H1 (cell line): Measurements from ENCODE around the gene PPFIA2.
A peak's percentile ranks its signal among the peaks of the same experiment; 100 is the strongest.

ENCODE experiments used
- ASH2L ChIP-seq: fragments of 200-600, 300-600 bp; sonication (generic); IDR thresholded peaks from one replicate; pipeline ENCODE4 v1.7.1; 2017; ENCODE audit warnings: low read length
- ATF3 ChIP-seq: IDR thresholded peaks from 2 replicates; pipeline ENCODE4 v1.6.1; 2011; ENCODE audit warnings: low read depth, mild to moderate bottlenecking, low read length; ENCODE audit not compliant: insufficient read depth
- BCL11A ChIP-seq, 2 experiments: IDR thresholded peaks; one replicate each; pipeline ENCODE4 v1.6.1; 2011; ENCODE audit warnings: low read depth in 2 of 2, low read length in 2 of 2, mild to moderate bottlenecking in 2 of 2
- BRCA1 ChIP-seq: IDR thresholded peaks from 2 replicates; pipeline ENCODE4 v1.6.1; 2012; ENCODE audit warnings: low read depth, low read length, improper control_type of control experiment
- CREB1 ChIP-seq: IDR thresholded peaks from 2 replicates; pipeline ENCODE4 v1.6.1; 2012; ENCODE audit warnings: inconsistent platforms
- EZH2 ChIP-seq: fragments of 200-600 bp; sonication (generic); IDR thresholded peaks from 2 replicates; pipeline ENCODE4 v1.7.1; 2012; ENCODE audit warnings: low read depth, mild to moderate bottlenecking, moderate library complexity, low read length, inconsistent platforms; ENCODE audit not compliant: severe bottlenecking
- HDAC2 ChIP-seq, 2 experiments: fragments of 300-600 bp in 1 of 2; sonication (generic) in 1 of 2; IDR thresholded peaks; 2 replicates each; pipeline ENCODE4 v1.6.1; 2011 to 2012; ENCODE audit warnings: low read depth in 2 of 2, low read length in 2 of 2, mild to moderate bottlenecking in 2 of 2, moderate library complexity in 2 of 2, borderline replicate concordance in 1 of 2, inconsistent platforms in 1 of 2
- MAX ChIP-seq: IDR thresholded peaks from 2 replicates; pipeline ENCODE4 v1.6.1; 2012; ENCODE audit warnings: inconsistent platforms
- RAD21 ChIP-seq, 2 experiments: IDR thresholded peaks in 1 of 2; conservative IDR thresholded peaks in 1 of 2; 2 replicates each; pipeline ENCODE4 v1.6.1; 2011; ENCODE audit warnings: low read depth in 2 of 2, low read length in 2 of 2, improper control_type of control experiment in 1 of 2, inconsistent platforms in 1 of 2, mild to moderate bottlenecking in 1 of 2, moderate library complexity in 1 of 2
- SIX5 ChIP-seq: IDR thresholded peaks from 2 replicates; pipeline ENCODE4 v1.6.1; 2011; ENCODE audit warnings: mild to moderate bottlenecking, low read depth, low read length
- SP2 ChIP-seq: IDR thresholded peaks from 2 replicates; pipeline ENCODE4 v1.6.1; 2012; ENCODE audit warnings: mild to moderate bottlenecking, low read length, inconsistent platforms
- TEAD4 ChIP-seq: IDR thresholded peaks from 2 replicates; pipeline ENCODE4 v1.6.1; 2012; ENCODE audit warnings: low read depth, low read length, inconsistent platforms, mixed read lengths
- ZNF274 ChIP-seq: IDR thresholded peaks from 2 replicates; pipeline ENCODE4 v1.7.0; 2012; ENCODE audit warnings: low read length, borderline replicate concordance; ENCODE audit errors: extremely low read depth
- TF ChIP-seq, protein P1 (sequence below), 3 experiments: IDR thresholded peaks; 1 replicate in 2 of 3; 2 replicates in 1 of 3; pipeline versions ENCODE4 v1.5.1 to v1.6.1; 2011; ENCODE audit warnings: low read length in 3 of 3, mild to moderate bottlenecking in 3 of 3, inconsistent platforms in 2 of 3, low read depth in 1 of 3, moderate library complexity in 1 of 3; ENCODE audit not compliant: insufficient read depth in 1 of 3; ENCODE audit errors: control extremely low read depth in 1 of 3

GRCh38 chr12:81627336-81628189 lies 131.6 kb downstream of the PPFIA2 start:
- TF ChIP-seq, protein P1, sequence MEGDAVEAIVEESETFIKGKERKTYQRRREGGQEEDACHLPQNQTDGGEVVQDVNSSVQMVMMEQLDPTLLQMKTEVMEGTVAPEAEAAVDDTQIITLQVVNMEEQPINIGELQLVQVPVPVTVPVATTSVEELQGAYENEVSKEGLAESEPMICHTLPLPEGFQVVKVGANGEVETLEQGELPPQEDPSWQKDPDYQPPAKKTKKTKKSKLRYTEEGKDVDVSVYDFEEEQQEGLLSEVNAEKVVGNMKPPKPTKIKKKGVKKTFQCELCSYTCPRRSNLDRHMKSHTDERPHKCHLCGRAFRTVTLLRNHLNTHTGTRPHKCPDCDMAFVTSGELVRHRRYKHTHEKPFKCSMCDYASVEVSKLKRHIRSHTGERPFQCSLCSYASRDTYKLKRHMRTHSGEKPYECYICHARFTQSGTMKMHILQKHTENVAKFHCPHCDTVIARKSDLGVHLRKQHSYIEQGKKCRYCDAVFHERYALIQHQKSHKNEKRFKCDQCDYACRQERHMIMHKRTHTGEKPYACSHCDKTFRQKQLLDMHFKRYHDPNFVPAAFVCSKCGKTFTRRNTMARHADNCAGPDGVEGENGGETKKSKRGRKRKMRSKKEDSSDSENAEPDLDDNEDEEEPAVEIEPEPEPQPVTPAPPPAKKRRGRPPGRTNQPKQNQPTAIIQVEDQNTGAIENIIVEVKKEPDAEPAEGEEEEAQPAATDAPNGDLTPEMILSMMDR (IDR thresholded peaks at IDR 0.05; ENCODE audit: control extremely low read depth in 1 of 3, insufficient read depth in 1 of 3, low read depth in 1 of 3, low read length in 3 of 3): peak in 2 of 3 experiments; percentile 34 to 54; a peak in 2 of 4 replicates
- TF ChIP-seq CREB1: no peak
- TF ChIP-seq BRCA1: no peak
- no peak for TF ChIP-seq EZH2
- TF ChIP-seq TEAD4: no peak
- TF ChIP-seq BCL11A (IDR thresholded peaks at IDR 0.05; ENCODE audit: low read depth in 2 of 2, low read length in 2 of 2): no peak
- TF ChIP-seq HDAC2 (IDR thresholded peaks at IDR 0.05; ENCODE audit: borderline replicate concordance in 1 of 2, low read depth in 2 of 2, low read length in 2 of 2): no peak
- no peak for TF ChIP-seq ATF3
- TF ChIP-seq ASH2L: no peak
- no peak for TF ChIP-seq ZNF274
- TF ChIP-seq SP2: no peak
- peak; percentile 68 to 70 for TF ChIP-seq RAD21 (IDR thresholded peaks at IDR 0.05 in 1 of 2, conservative IDR thresholded peaks at IDR 0.05 in 1 of 2; ENCODE audit: low read depth in 2 of 2, low read length in 2 of 2)
- no peak for TF ChIP-seq MAX
- no peak for TF ChIP-seq SIX5
